HepG2 (cell line): ENCODE measurements around the gene FIBCD1.

Experiments used
- EZH2 ChIP-seq: conservative IDR thresholded peaks from 2 replicates; pipeline ENCODE4 v1.6.1; 2012; ENCODE audit warnings: mild to moderate bottlenecking, low read depth, low read length, moderate library complexity
- KDM5A ChIP-seq: fragments of 200-600 bp; sonication (generic); IDR thresholded peaks from 2 replicates; pipeline ENCODE4 v1.7.0; 2018; ENCODE audit warnings: antibody characterized with exemption, mild to moderate bottlenecking, low read length, borderline replicate concordance
- MYC ChIP-seq: sonication (generic); formaldehyde crosslinking; IDR thresholded peaks from 2 replicates; pipeline ENCODE4 v1.9.0; 2021; ENCODE audit warnings: missing genetic modification reagents, borderline replicate concordance
- NFYB ChIP-seq: sonication (generic); formaldehyde crosslinking; IDR thresholded peaks from 2 replicates; pipeline ENCODE4 v1.4.0; 2020; ENCODE audit warnings: missing genetic modification reagents
- STAT5B ChIP-seq: sonication (generic); formaldehyde crosslinking; IDR thresholded peaks from 2 replicates; pipeline ENCODE4 v1.4.0; 2020; ENCODE audit warnings: missing genetic modification reagents
- ZNF563 ChIP-seq: sonication (generic); formaldehyde crosslinking; IDR thresholded peaks from 2 replicates; pipeline ENCODE4 v1.8.0; 2022; ENCODE audit warnings: mild to moderate bottlenecking, moderate library complexity, missing genetic modification reagents
- TF ChIP-seq, protein P1 (sequence below): sonication (generic); formaldehyde crosslinking; IDR thresholded peaks from 2 replicates; pipeline ENCODE4 v1.4.0; 2020; ENCODE audit warnings: missing genetic modification reagents
- TF ChIP-seq, protein P2 (sequence below): sonication (generic); formaldehyde crosslinking; IDR thresholded peaks from 2 replicates; pipeline ENCODE4 v1.4.0; 2020; ENCODE audit warnings: missing genetic modification reagents

DNA sequence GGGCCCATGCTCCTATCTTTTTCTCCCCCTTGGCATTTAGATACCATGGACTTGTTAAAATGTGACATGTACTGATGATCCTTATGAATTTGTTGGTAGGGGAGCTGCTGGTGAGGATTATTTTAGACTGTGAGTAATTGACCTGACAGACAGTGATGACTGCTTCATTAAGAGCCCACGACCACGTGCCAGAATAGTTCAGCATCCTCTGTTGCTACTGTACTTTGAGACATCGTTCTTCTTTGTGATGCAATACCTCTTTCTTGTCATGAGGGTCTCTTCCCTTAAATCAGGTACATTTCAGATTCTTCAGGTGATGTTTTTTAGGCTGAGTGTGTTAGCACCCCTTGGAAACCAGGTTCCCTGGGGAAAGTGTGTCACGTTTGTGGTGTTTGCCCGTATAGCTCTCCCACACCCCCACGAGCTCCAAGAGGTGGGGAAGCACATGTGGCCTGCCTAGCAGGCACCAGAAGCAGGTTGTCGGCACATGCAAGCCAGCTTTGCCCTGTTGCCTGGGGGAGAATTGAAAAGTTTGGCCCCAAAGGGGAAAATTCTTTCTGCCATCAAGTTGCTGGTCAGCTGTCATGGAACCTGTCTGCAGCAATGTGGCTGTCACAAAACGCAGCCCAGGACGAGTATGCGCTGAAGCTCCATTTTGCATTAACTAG, 67.5 kb downstream of the FIBCD1 start:
- TF ChIP-seq ZNF563 (CRISPR knock-in tag), result no peak
- TF ChIP-seq, protein P1, sequence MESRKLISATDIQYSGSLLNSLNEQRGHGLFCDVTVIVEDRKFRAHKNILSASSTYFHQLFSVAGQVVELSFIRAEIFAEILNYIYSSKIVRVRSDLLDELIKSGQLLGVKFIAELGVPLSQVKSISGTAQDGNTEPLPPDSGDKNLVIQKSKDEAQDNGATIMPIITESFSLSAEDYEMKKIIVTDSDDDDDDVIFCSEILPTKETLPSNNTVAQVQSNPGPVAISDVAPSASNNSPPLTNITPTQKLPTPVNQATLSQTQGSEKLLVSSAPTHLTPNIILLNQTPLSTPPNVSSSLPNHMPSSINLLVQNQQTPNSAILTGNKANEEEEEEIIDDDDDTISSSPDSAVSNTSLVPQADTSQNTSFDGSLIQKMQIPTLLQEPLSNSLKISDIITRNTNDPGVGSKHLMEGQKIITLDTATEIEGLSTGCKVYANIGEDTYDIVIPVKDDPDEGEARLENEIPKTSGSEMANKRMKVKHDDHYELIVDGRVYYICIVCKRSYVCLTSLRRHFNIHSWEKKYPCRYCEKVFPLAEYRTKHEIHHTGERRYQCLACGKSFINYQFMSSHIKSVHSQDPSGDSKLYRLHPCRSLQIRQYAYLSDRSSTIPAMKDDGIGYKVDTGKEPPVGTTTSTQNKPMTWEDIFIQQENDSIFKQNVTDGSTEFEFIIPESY (CRISPR knock-in tag), result no peak
- TF ChIP-seq MYC, result no peak
- no peak for TF ChIP-seq EZH2
- no peak for TF ChIP-seq KDM5A
- no peak for TF ChIP-seq STAT5B (CRISPR knock-in tag)
- TF ChIP-seq, protein P2, sequence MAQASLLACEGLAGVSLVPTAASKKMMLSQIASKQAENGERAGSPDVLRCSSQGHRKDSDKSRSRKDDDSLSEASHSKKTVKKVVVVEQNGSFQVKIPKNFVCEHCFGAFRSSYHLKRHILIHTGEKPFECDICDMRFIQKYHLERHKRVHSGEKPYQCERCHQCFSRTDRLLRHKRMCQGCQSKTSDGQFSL (CRISPR knock-in tag), result no peak
- TF ChIP-seq NFYB (CRISPR knock-in tag), result no peak
